HK-2 (cell line): ENCODE measurements around the gene KLHL6.
"Not testable (repeated sequence)": the region's sequence is repeated elsewhere in the genome, so short reads cannot be mapped to it uniquely, and the experiment has no call there.

Source experiments
- DNase-seq: peaks from one replicate; pipeline ENCODE4 v3.0.0-alpha.2; 2018; ENCODE audit not compliant: unreplicated experiment

Gene KLHL6

GRCh38 chr3:183487016-183487415, 68.5 kb downstream of the KLHL6 start:
- DNase-seq: no peak

GRCh38 chr3:183486472-183486871, 69.0 kb downstream of the KLHL6 start:
- DNase-seq: no peak

GRCh38 chr3:183485585-183485984, 69.9 kb downstream of the KLHL6 start:
- DNase-seq: no peak

GRCh38 chr3:183485093-183485492, 70.4 kb downstream of the KLHL6 start:
- DNase-seq: no peak

- no peak for DNase-seq
Observed at GRCh38 chr3:183484431-183485075, 71.0 kb downstream of the KLHL6 start.

- DNase-seq: no peak
Observed at GRCh38 chr3:183481582-183481981, 73.9 kb downstream of the KLHL6 start.

GRCh38 chr3:183478501-183478900, 77.0 kb downstream of the KLHL6 start:
- no peak for DNase-seq

GRCh38 chr3:183477801-183478456, 77.6 kb downstream of the KLHL6 start:
- no peak for DNase-seq

- not testable (repeated sequence) for DNase-seq
Observed at GRCh38 chr3:183475764-183476162, 79.7 kb downstream of the KLHL6 start.

GRCh38 chr3:183475016-183475763, 80.3 kb downstream of the KLHL6 start:
- DNase-seq: no peak

- DNase-seq: no peak
Observed at GRCh38 chr3:183473969-183474368, 81.5 kb downstream of the KLHL6 start.

GRCh38 chr3:183472155-183472554, 83.4 kb downstream of the KLHL6 start:
- no peak for DNase-seq

GRCh38 chr3:183468424-183468823, 87.1 kb downstream of the KLHL6 start:
- no peak for DNase-seq

GRCh38 chr3:183466575-183466974, 88.9 kb downstream of the KLHL6 start:
- no peak for DNase-seq

GRCh38 chr3:183465710-183466109, 89.8 kb downstream of the KLHL6 start:
- not testable (repeated sequence) for DNase-seq

- no peak for DNase-seq
Observed at GRCh38 chr3:183464480-183464879, 91.0 kb downstream of the KLHL6 start.

GRCh38 chr3:183460081-183461055, 95.1 kb downstream of the KLHL6 start:
- no peak for DNase-seq

GRCh38 chr3:183455089-183455488, 100.4 kb downstream of the KLHL6 start:
- no peak for DNase-seq

- DNase-seq: no peak
Observed at GRCh38 chr3:183454064-183454463, 101.4 kb downstream of the KLHL6 start.

GRCh38 chr3:183449791-183450190, 105.7 kb downstream of the KLHL6 start:
- no peak for DNase-seq

GRCh38 chr3:183449391-183449790, 106.1 kb downstream of the KLHL6 start:
- no peak for DNase-seq
